PFSK-1 (cell line): ENCODE data around the gene BLZF1.

Experiments
- FOXP2 ChIP-seq: optimal IDR thresholded peaks from 2 replicates; pipeline ENCODE3; 2011; ENCODE audit warnings: borderline replicate concordance, control low read depth, inconsistent platforms; ENCODE audit not compliant: insufficient read depth; ENCODE audit errors: extremely low read length, extremely low read depth
- POLR2AphosphoS5 ChIP-seq: IDR thresholded peaks from 2 replicates; pipeline ENCODE4 v1.6.1; 2012; ENCODE audit warnings: low read depth, mild to moderate bottlenecking, control low read depth, low read length, moderate library complexity
- REST ChIP-seq, 2 experiments: IDR thresholded peaks; 2 replicates each; pipeline versions ENCODE4 v1.6.1 to v1.8.0; 2011 to 2012; ENCODE audit warnings: low read depth in 2 of 2, low read length in 2 of 2, control low read depth in 1 of 2, inconsistent platforms in 1 of 2, mild to moderate bottlenecking in 1 of 2, moderate library complexity in 1 of 2; ENCODE audit not compliant: insufficient read depth in 1 of 2
- SIN3A ChIP-seq: IDR thresholded peaks from 2 replicates; pipeline ENCODE4 v1.6.1; 2012; ENCODE audit warnings: mild to moderate bottlenecking, low read length, moderate library complexity, borderline replicate concordance; ENCODE audit not compliant: insufficient read depth
- TAF1 ChIP-seq: IDR thresholded peaks from 2 replicates; pipeline ENCODE4 v1.6.1; 2012; ENCODE audit warnings: low read length, control low read depth, borderline replicate concordance; ENCODE audit not compliant: insufficient read depth

The BLZF1 gene

DNA sequence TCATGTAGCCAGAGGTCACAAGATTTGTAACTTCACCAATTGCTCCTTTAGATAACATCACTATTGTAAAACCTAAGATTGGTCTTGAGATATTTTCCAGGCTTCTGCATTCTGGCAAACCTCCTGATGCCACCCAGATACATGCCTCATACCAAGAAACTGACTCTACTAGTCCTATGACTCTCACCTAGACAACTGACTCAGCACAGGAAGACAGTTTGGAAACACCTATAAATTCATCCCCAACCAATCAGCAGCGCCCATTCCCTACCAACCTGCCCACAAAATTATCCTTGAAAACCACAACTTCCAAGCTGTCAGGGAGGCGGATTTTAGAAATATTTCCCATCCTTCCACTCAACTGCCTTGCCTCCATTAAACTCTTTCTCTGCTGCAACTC is 3.0 kb upstream of the BLZF1 start:
- TF ChIP-seq TAF1 = no peak
- TF ChIP-seq POLR2AphosphoS5 = no peak
- no peak for TF ChIP-seq REST (IDR thresholded peaks at IDR 0.05; ENCODE audit: insufficient read depth in 1 of 2, low read depth in 2 of 2, low read length in 2 of 2)
- no peak for TF ChIP-seq SIN3A
- TF ChIP-seq FOXP2 = no peak

DNA sequence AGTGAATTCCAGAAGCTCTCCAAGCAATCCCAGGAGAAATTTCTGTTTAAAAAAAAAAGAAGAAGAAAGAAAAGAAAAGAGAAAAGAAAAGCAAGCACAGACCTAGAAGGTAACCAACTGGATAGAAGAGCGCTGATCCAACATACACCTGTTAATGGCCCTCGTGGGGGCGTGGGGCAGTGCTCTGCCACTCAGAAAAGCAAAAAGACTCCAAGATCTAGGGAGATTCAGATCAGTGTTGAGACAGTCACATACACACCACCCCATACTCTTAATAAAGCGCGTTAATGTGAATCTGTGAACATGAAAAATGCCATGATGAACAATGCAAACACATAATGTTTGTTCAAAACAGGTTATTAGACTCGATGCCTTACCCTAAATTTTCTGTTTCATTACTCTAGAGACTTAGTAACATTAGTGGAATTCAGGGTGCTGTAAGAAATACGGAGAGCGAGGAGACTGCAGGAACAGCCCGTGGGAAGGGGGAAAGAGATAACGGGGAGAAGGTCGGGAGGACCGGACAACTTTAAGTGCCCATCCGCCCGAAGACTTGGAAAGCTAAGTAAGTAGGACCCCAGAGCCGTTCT is 804 bp upstream of the BLZF1 start:
- TF ChIP-seq SIN3A (no peak), FOXP2 (no peak), POLR2AphosphoS5 (no peak), TAF1 (no peak), REST (IDR thresholded peaks at IDR 0.05; ENCODE audit: insufficient read depth in 1 of 2, low read depth in 2 of 2, low read length in 2 of 2) (no peak)

- TF ChIP-seq POLR2AphosphoS5 = no peak
- no peak for TF ChIP-seq REST (IDR thresholded peaks at IDR 0.05; ENCODE audit: insufficient read depth in 1 of 2, low read depth in 2 of 2, low read length in 2 of 2)
- no peak for TF ChIP-seq SIN3A
- TF ChIP-seq FOXP2 = no peak
- no peak for TF ChIP-seq TAF1
Observed at GRCh38 chr1:169368406-169368769, 393 bp downstream of the BLZF1 start.

- TF ChIP-seq SIN3A (no peak), TAF1 (no peak)
Observed at GRCh38 chr1:169371404-169371803, 3.4 kb downstream of the BLZF1 start.

DNA sequence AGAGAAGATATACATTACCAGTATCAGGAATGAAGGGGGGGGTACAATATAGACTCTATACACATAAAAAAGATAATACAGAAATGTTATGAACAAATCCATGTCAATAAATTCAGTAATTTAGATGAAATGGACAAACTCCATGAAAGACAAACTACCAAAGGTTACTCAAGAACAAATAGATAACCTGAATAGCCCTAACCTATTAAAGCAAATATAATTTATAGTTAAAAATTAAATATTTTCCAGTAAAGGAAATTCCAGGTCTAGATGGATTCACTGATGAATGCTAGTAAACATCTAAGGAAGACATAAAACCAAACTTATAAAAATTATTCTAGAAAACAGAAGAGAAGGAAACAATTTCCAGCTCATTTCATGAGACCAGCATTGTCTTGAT is 13.2 kb downstream of the BLZF1 start:
- no peak for TF ChIP-seq POLR2AphosphoS5

- TF ChIP-seq SIN3A (no peak), REST (IDR thresholded peaks at IDR 0.05; ENCODE audit: insufficient read depth in 1 of 2, low read depth in 2 of 2, low read length in 2 of 2) (no peak), FOXP2 (no peak), POLR2AphosphoS5 (no peak), TAF1 (no peak)
Observed at GRCh38 chr1:169383449-169383848, 15.5 kb downstream of the BLZF1 start.
